IMR-90 (cell line): ENCODE data around the gene SAMD11. TPM values are rescaled to one million over a fixed set of nuclear protein-coding genes. Genes with fewer than 3 reads are reported as not detected.

Experiments
- ATAC-seq: fragments of 200-7000 bp; cut with Tn5 transposase; 2 replicates; pipeline ENCODE4 v1.9.1; 2020; ENCODE audit warnings: low read depth, mild to moderate bottlenecking, moderate library complexity
- BruUV-seq: library from RNA; stranded (reverse); fragments of 400-500 nt; replicated peaks from 2 replicates; lab custom pipeline; 2021; lab: Mats Ljungman, UMichigan
- CTCF ChIA-PET: fragments of 300-600 bp; formaldehyde crosslinking; extraction: SDS; loops from one replicate; lab custom pipeline; 2021; ENCODE audit warnings: antibody characterized with exemption; lab: Yijun Ruan, JAX
- POLR2A ChIA-PET: fragments of 300-600 bp; sonication (Branson Sonifier 250); formaldehyde crosslinking; loops from one replicate; lab custom pipeline; 2022; ENCODE audit warnings: antibody characterized with exemption; ENCODE audit not compliant: unreplicated experiment; lab: Charles Lee
- DNase-seq: peaks from one replicate; pipeline ENCODE4 v3.0.0; 2013
- H2AFZ ChIP-seq: replicated peaks from 2 replicates; pipeline ENCODE3; 2013; ENCODE audit warnings: low read length, mild to moderate bottlenecking; ENCODE audit not compliant: poor library complexity
- H2AK5ac ChIP-seq: 2 replicates; pipeline ENCODE4 v1.6.1; 2013; ENCODE audit warnings: low read depth, low read length, inconsistent platforms
- H2AK9ac ChIP-seq: replicated peaks from 2 replicates; pipeline ENCODE3; 2013; ENCODE audit warnings: mild to moderate bottlenecking, low read depth, low read length, moderate library complexity; ENCODE audit not compliant: poor library complexity
- H2BK120ac ChIP-seq: 2 replicates; pipeline ENCODE4 v1.6.1; 2013; ENCODE audit warnings: low read depth, low read length, inconsistent platforms
- H2BK15ac ChIP-seq: 3 replicates; pipeline ENCODE4 v1.6.1; 2013; ENCODE audit warnings: low read depth, low read length, inconsistent platforms
- H2BK20ac ChIP-seq: 2 replicates; pipeline ENCODE4 v1.6.1; 2013; ENCODE audit warnings: low read depth, mild to moderate bottlenecking, inconsistent platforms, low read length, moderate library complexity
- H2BK5ac ChIP-seq: 2 replicates; pipeline ENCODE4 v1.6.1; 2013; ENCODE audit warnings: mild to moderate bottlenecking, low read depth, low read length, inconsistent platforms; ENCODE audit not compliant: poor library complexity, severe bottlenecking
- H3K14ac ChIP-seq: replicated peaks from 2 replicates; pipeline ENCODE4 v1.6.1; 2013; ENCODE audit warnings: low read depth, low read length, inconsistent platforms
- H3K18ac ChIP-seq: 2 replicates; pipeline ENCODE4 v1.6.1; 2013; ENCODE audit warnings: low read depth, low read length, control low read depth
- H3K23ac ChIP-seq: 2 replicates; pipeline ENCODE4 v1.6.1; 2013; ENCODE audit warnings: low read depth, low read length, inconsistent platforms
- H3K27ac ChIP-seq: 2 replicates; pipeline ENCODE4 v1.5.1; 2013; ENCODE audit warnings: mild to moderate bottlenecking, control low read depth, low read length; ENCODE audit not compliant: insufficient read depth
- H3K27me3 ChIP-seq: 2 replicates; pipeline ENCODE4 v1.6.1; 2013; ENCODE audit warnings: low read length; ENCODE audit not compliant: control insufficient read depth, insufficient read depth
- H3K36me3 ChIP-seq: 2 replicates; pipeline ENCODE4 v1.6.1; 2013; ENCODE audit warnings: low read length, mixed read lengths; ENCODE audit not compliant: control insufficient read depth, insufficient read depth
- H3K4ac ChIP-seq: 2 replicates; pipeline ENCODE4 v1.6.1; 2013; ENCODE audit warnings: low read depth, low read length, inconsistent platforms
- H3K4me1 ChIP-seq: 2 replicates; pipeline ENCODE4 v1.6.1; 2013; ENCODE audit warnings: low read length, mixed read lengths; ENCODE audit not compliant: control insufficient read depth, insufficient read depth
- H3K4me2 ChIP-seq: 2 replicates; pipeline ENCODE4 v1.6.1; 2013; ENCODE audit warnings: low read depth, mild to moderate bottlenecking, control low read depth, low read length, moderate library complexity
- H3K4me3 ChIP-seq: 2 replicates; pipeline ENCODE4 v1.5.1; 2013; ENCODE audit warnings: low read depth, mild to moderate bottlenecking, control low read depth, low read length, moderate library complexity; ENCODE audit not compliant: insufficient read depth
- H3K56ac ChIP-seq: 2 replicates; pipeline ENCODE4 v1.6.1; 2013; ENCODE audit warnings: low read length, inconsistent platforms; ENCODE audit not compliant: insufficient read depth; ENCODE audit errors: extremely low read depth
- H3K79me1 ChIP-seq, 2 experiments: 2 replicates each; pipeline ENCODE4 v1.6.1; 2013; ENCODE audit warnings: low read length in 2 of 2, inconsistent platforms in 1 of 2, low read depth in 1 of 2
- H3K9ac ChIP-seq: 2 replicates; pipeline ENCODE4 v1.6.1; 2013; ENCODE audit warnings: low read depth, low read length, control low read depth
- H3K9me1 ChIP-seq: 2 replicates; pipeline ENCODE4 v1.6.1; 2013; ENCODE audit warnings: low read length, inconsistent platforms; ENCODE audit not compliant: insufficient read depth
- H3K9me3 ChIP-seq: 2 replicates; pipeline ENCODE4 v1.6.1; 2013; ENCODE audit warnings: low read length; ENCODE audit not compliant: control insufficient read depth, insufficient read depth
- H4K20me1 ChIP-seq: 2 replicates; pipeline ENCODE4 v1.6.1; 2013; ENCODE audit warnings: low read length, inconsistent platforms; ENCODE audit not compliant: insufficient read depth
- H4K5ac ChIP-seq: 2 replicates; pipeline ENCODE4 v1.6.1; 2013; ENCODE audit warnings: mild to moderate bottlenecking, low read depth, low read length, control low read depth
- H4K8ac ChIP-seq, 2 experiments: 2 replicates each; pipeline ENCODE4 v1.6.1; 2013; ENCODE audit warnings: low read depth in 2 of 2, low read length in 2 of 2, control low read depth in 1 of 2, inconsistent platforms in 1 of 2
- H4K91ac ChIP-seq: 2 replicates; pipeline ENCODE4 v1.6.1; 2013; ENCODE audit warnings: low read depth, low read length, inconsistent platforms; ENCODE audit not compliant: insufficient read depth
- BHLHE40 ChIP-seq: fragments of 150-350 bp; IDR thresholded peaks from 2 replicates; pipeline ENCODE4 v1.6.1; 2016; ENCODE audit warnings: mild to moderate bottlenecking, low read depth, low read length
- CEBPB ChIP-seq: IDR thresholded peaks from 2 replicates; pipeline ENCODE4 v1.6.1; 2012; ENCODE audit warnings: low read depth, low read length, improper control_type of control experiment
- CHD1 ChIP-seq: IDR thresholded peaks from 2 replicates; pipeline ENCODE4 v1.6.1; 2012; ENCODE audit warnings: low read depth, low read length, improper control_type of control experiment
- FOS ChIP-seq: fragments of 150-350 bp; IDR thresholded peaks from 2 replicates; pipeline ENCODE4 v1.6.1; 2016; ENCODE audit warnings: low read depth, low read length
- MAFK ChIP-seq: IDR thresholded peaks from 2 replicates; pipeline ENCODE4 v1.6.1; 2012; ENCODE audit warnings: low read depth, low read length, improper control_type of control experiment
- MAZ ChIP-seq: IDR thresholded peaks from 2 replicates; pipeline ENCODE4 v1.6.1; 2012; ENCODE audit warnings: low read depth, mild to moderate bottlenecking, low read length, improper control_type of control experiment, moderate library complexity, borderline replicate concordance
- MXI1 ChIP-seq: IDR thresholded peaks from 2 replicates; pipeline ENCODE4 v1.6.1; 2012; ENCODE audit warnings: low read depth, mild to moderate bottlenecking, low read length, moderate library complexity, borderline replicate concordance
- NFE2L2 ChIP-seq: fragments of 150-350 bp; IDR thresholded peaks from 2 replicates; pipeline ENCODE4 v1.6.1; 2016; ENCODE audit warnings: low read depth, mild to moderate bottlenecking, low read length
- POLR2A ChIP-seq: IDR thresholded peaks from 2 replicates; pipeline ENCODE4 v1.6.1; 2012; ENCODE audit warnings: mild to moderate bottlenecking, low read depth, low read length
- RAD21 ChIP-seq: IDR thresholded peaks from 2 replicates; pipeline ENCODE4 v1.6.1; 2012; ENCODE audit warnings: low read length, improper control_type of control experiment
- RCOR1 ChIP-seq: IDR thresholded peaks from 2 replicates; pipeline ENCODE4 v1.6.1; 2012; ENCODE audit warnings: mild to moderate bottlenecking, low read length, improper control_type of control experiment; ENCODE audit not compliant: insufficient replicate concordance
- RFX5 ChIP-seq: IDR thresholded peaks from 2 replicates; pipeline ENCODE4 v1.8.0; 2012; ENCODE audit warnings: low read depth, mild to moderate bottlenecking, low read length, moderate library complexity
- SMC3 ChIP-seq: fragments of 150-350 bp; IDR thresholded peaks from 2 replicates; pipeline ENCODE4 v1.6.1; 2016; ENCODE audit warnings: low read depth, mild to moderate bottlenecking, antibody characterized with exemption, low read length, moderate library complexity
- USF2 ChIP-seq: fragments of 150-350 bp; IDR thresholded peaks from 2 replicates; pipeline ENCODE4 v1.6.1; 2017; ENCODE audit warnings: mild to moderate bottlenecking, antibody characterized with exemption, low read length, low read depth
- WGBS, 2 experiments: methylation state at CpG; one replicate each; pipeline versions ENCODE4 v1.1.5 to v1.1.7; 2013; ENCODE audit warnings: missing lambda C conversion rate in 2 of 2; ENCODE audit not compliant: insufficient read length in 1 of 2; ENCODE audit errors: extremely low coverage in 2 of 2; 5-methylcytosine and 5-hydroxymethylcytosine counted together
- dilution Hi-C: fragments of 300-500 bp; cut with HindIII; formaldehyde crosslinking; loops from one replicate; pipeline ENCODE4 v1.14.3; 2018; ENCODE audit warnings: low sequenced_read_pairs; ENCODE audit not compliant: unreplicated experiment
- in situ Hi-C: fragments of 300-500 bp; cut with MboI; formaldehyde crosslinking; loops from 3 replicates; pipeline ENCODE4 v1.14.3; 2019; ENCODE audit warnings: low sequenced_read_pairs, inconsistent platforms, mixed read lengths
- intact Hi-C: fragments of 100-400 bp; cut with micrococcal nuclease; formaldehyde crosslinking; loops from 2 replicates; pipeline ENCODE4 v1.10.0; 2022
- polyA plus RNA-seq, 3 experiments: library from polyadenylated mRNA; depleted of rRNA; stranded (reverse); fragments of >200 nt; gene quantifications; 2 replicates each; pipeline ENCODE4 v1.2.3, GENCODE V29; 2012; ENCODE audit warnings: low replicate concordance in 1 of 3
- total RNA-seq: library from RNA; depleted of rRNA; stranded (reverse); fragments of >200 nt; gene quantifications from 2 replicates; pipeline ENCODE4 v1.2.3, GENCODE V29; 2012
- TF ChIP-seq, protein P1 (sequence below): conservative IDR thresholded peaks from 2 replicates; pipeline ENCODE4 v1.5.1; 2012; ENCODE audit warnings: mild to moderate bottlenecking, low read depth, low read length, improper control_type of control experiment
- TF ChIP-seq, protein P2 (sequence below): fragments of 150-350 bp; IDR thresholded peaks from 2 replicates; pipeline ENCODE4 v1.6.1; 2016; ENCODE audit warnings: low read depth, mild to moderate bottlenecking, low read length, moderate library complexity, borderline replicate concordance

Gene SAMD11
- total and polyA plus RNA-seq, 2 of the 4 experiments (the other 2 are of a cell fraction) = 5.9 to 22.9 TPM

- peaks cover 9% of the 10 kb centered on the region for H3K36me3 ChIP-seq
- H2BK5ac ChIP-seq = no peak overlapping the region
- no peaks in the 10 kb centered on the region for H3K9me3 ChIP-seq
- no peak overlapping the region for H4K8ac ChIP-seq
- no TSS peak for BruUV-seq
- H2BK20ac ChIP-seq = no peak overlapping the region
- in situ Hi-C loops (no loop called here), dilution Hi-C loops (no loop called here), intact Hi-C loops (no loop called here)
- H3K14ac ChIP-seq = no peak overlapping the region
- H3K56ac ChIP-seq = no peak overlapping the region
- no peak overlapping the region for H3K4me3 ChIP-seq
- ChIA-PET POLR2A (no interaction called here), CTCF (interaction anchor here (0.6 kb wide), 1 partner anchor 10 kb away, joined by 3 read pairs; no protein-coding TSS in a partner anchor)
- H3K4ac ChIP-seq = no peak overlapping the region
- no peak overlapping the region for H2AK9ac ChIP-seq
- no peaks in the 10 kb centered on the region for H3K9me1 ChIP-seq
- H4K91ac ChIP-seq = no peak overlapping the region
- TF ChIP-seq FOS (no peak), MAZ (no peak), RCOR1 (no peak), SMC3 (no peak), RAD21 (no peak), NFE2L2 (no peak), RFX5 (no peak), USF2 (no peak), CEBPB (no peak), BHLHE40 (no peak), MXI1 (no peak), CHD1 (no peak), POLR2A (no peak), MAFK (no peak)
- TF ChIP-seq, protein P1, sequence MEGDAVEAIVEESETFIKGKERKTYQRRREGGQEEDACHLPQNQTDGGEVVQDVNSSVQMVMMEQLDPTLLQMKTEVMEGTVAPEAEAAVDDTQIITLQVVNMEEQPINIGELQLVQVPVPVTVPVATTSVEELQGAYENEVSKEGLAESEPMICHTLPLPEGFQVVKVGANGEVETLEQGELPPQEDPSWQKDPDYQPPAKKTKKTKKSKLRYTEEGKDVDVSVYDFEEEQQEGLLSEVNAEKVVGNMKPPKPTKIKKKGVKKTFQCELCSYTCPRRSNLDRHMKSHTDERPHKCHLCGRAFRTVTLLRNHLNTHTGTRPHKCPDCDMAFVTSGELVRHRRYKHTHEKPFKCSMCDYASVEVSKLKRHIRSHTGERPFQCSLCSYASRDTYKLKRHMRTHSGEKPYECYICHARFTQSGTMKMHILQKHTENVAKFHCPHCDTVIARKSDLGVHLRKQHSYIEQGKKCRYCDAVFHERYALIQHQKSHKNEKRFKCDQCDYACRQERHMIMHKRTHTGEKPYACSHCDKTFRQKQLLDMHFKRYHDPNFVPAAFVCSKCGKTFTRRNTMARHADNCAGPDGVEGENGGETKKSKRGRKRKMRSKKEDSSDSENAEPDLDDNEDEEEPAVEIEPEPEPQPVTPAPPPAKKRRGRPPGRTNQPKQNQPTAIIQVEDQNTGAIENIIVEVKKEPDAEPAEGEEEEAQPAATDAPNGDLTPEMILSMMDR = no peak
- TF ChIP-seq, protein P2, sequence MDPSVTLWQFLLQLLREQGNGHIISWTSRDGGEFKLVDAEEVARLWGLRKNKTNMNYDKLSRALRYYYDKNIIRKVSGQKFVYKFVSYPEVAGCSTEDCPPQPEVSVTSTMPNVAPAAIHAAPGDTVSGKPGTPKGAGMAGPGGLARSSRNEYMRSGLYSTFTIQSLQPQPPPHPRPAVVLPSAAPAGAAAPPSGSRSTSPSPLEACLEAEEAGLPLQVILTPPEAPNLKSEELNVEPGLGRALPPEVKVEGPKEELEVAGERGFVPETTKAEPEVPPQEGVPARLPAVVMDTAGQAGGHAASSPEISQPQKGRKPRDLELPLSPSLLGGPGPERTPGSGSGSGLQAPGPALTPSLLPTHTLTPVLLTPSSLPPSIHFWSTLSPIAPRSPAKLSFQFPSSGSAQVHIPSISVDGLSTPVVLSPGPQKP = no peak
- no peak overlapping the region for H2BK15ac ChIP-seq
- no peak overlapping the region for H3K4me2 ChIP-seq
- 78% methylated on average over 11 of the region's 18 CpGs; no CpG with 5 or more reads in 1 of the 2 experiments for WGBS, 2 experiments
- H2AFZ ChIP-seq = no peak overlapping the region
- H2AK5ac ChIP-seq = no peak overlapping the region
- H3K23ac ChIP-seq = no peak overlapping the region
- ATAC-seq (no peak), DNase-seq (no peak)
- H3K79me1 ChIP-seq = peaks cover 0 to 7% of the 10 kb centered on the region in 2 experiments; a peak in 1 of 4 replicates
- peaks cover 6% of the 10 kb centered on the region; the same call in 1 of the 2 replicates for H4K20me1 ChIP-seq
- no peak overlapping the region for H4K5ac ChIP-seq
- H3K18ac ChIP-seq = no peak overlapping the region
- no peaks in the 10 kb centered on the region; the same call in 1 of the 2 replicates for H3K4me1 ChIP-seq
- no peak overlapping the region for H3K27ac ChIP-seq
- no peak overlapping the region for H2BK120ac ChIP-seq
- H3K9ac ChIP-seq = no peak overlapping the region
- no peaks in the 10 kb centered on the region for H3K27me3 ChIP-seq
Measured at GRCh38 chr1:930633-931138, 7.0 kb downstream of the SAMD11 start.
